Activated naive CD8-positive, alpha-beta T cell treated with anti-CD3 and anti-CD28 coated beads, Interleukin-2, amount 10 ng/mL, durations not matched to agents 7 days and 5 days (primary cell): ENCODE measurements around the gene CDC40. TPM values are rescaled to one million over a fixed set of nuclear protein-coding genes. Genes with fewer than 3 reads are reported as not detected.

Experiments used
- ATAC-seq: fragments of 150-1000 bp; cut with Tn5 transposase; one replicate; pipeline ENCODE4 v1.10.0; 2021; ENCODE audit warnings: low read depth, moderate library complexity
- POLR2A ChIA-PET: fragments of 350-600 bp; sonication (Branson Sonifier 250); formaldehyde crosslinking; loops from one replicate; lab custom pipeline; 2021; ENCODE audit warnings: antibody characterized with exemption; lab: Charles Lee
- DNase-seq: peaks from one replicate; pipeline ENCODE4 v3.0.0; 2021
- H3K27ac Mint-ChIP-seq: one replicate; pipeline ENCODE4 v1.8.0; 2022; ENCODE audit warnings: mild to moderate bottlenecking, mixed read lengths
- H3K27me3 Mint-ChIP-seq: one replicate; pipeline ENCODE4 v1.8.0; 2022; ENCODE audit warnings: mild to moderate bottlenecking, moderate library complexity, mixed read lengths
- H3K36me3 Mint-ChIP-seq: one replicate; pipeline ENCODE4 v1.8.0; 2021; ENCODE audit warnings: mild to moderate bottlenecking, mixed read lengths
- H3K4me1 Mint-ChIP-seq: one replicate; pipeline ENCODE4 v1.8.0; 2021; ENCODE audit warnings: mixed read lengths
- H3K4me3 Mint-ChIP-seq: one replicate; pipeline ENCODE4 v1.8.0; 2022; ENCODE audit warnings: mild to moderate bottlenecking, moderate library complexity, mixed read lengths
- H3K9me3 Mint-ChIP-seq: one replicate; pipeline ENCODE4 v1.8.0; 2021; ENCODE audit warnings: mixed read lengths
- total RNA-seq, 2 experiments: library from RNA; stranded (reverse); gene quantifications; one replicate each; pipeline ENCODE4 v1.2.3, GENCODE V29; 2021

CDC40 gene
- 10 to 100 TPM; 30.2 to 33.3 TPM for total RNA-seq

- POLR2A ChIA-PET, result interaction anchor here (0.6 to 3.5 kb wide), 6 partner anchors 8 to 802 kb away, joined by 3 to 15 read pairs (median 4); partner anchors contain the start of genes CD164 and RPF2
- peaks cover 9% of the 10 kb centered on the region for H3K4me1 Mint-ChIP-seq
- peak; percentile 69 for DNase-seq
- H3K36me3 Mint-ChIP-seq, result no peaks in the 10 kb centered on the region
- peak; percentile 52 for ATAC-seq
- H3K9me3 Mint-ChIP-seq, result no peaks in the 10 kb centered on the region
- H3K4me3 Mint-ChIP-seq, result no peak within 1 kb of the TSS
- H3K27me3 Mint-ChIP-seq, result no peaks in the 10 kb centered on the region
- H3K27ac Mint-ChIP-seq, result no peak within 1 kb of the TSS
Observed at GRCh38 chr6:110180228-110181008, at the start of gene CDC40. CDC40 (plus strand) TSS chr6:110180427; CDS start chr6:110180445, 18 bp downstream.

- H3K9me3 Mint-ChIP-seq, result peaks cover 5% of the 10 kb centered on the region
- no peaks in the 10 kb centered on the region for H3K36me3 Mint-ChIP-seq
- H3K27me3 Mint-ChIP-seq, result peaks cover 12% of the 10 kb centered on the region
- DNase-seq (no peak), ATAC-seq (no peak)
- POLR2A ChIA-PET, result no interaction called here
- H3K27ac Mint-ChIP-seq, result no peak overlapping the region
- no peaks in the 10 kb centered on the region for H3K4me1 Mint-ChIP-seq
- H3K4me3 Mint-ChIP-seq, result no peak overlapping the region
Observed at GRCh38 chr6:110137924-110138887, 42.0 kb upstream of the CDC40 start.

DNA sequence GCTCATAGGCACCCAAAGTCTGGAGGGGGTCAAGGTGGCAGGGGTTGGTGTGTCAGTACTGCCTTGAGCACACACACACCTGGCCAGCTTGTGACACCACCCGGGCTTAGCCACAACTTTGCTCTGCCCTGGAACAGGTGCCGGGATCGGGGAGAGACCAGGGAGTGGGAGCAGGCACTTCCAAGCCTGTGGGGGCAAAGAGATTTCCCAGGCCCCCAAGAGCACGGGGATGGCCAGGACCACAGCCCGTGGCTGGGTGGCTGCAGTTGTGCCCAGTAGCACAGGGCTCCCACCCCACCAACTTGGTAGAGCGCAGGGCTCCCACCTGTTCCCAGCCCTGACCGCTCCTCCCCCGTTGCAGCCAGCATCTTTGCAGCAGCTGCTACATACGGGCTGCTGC is 41.2 kb upstream of the CDC40 start:
- Mint-ChIP-seq H3K27ac (no peak overlapping the region), H3K9me3 (peaks cover 5% of the 10 kb centered on the region), H3K4me1 (no peaks in the 10 kb centered on the region), H3K36me3 (no peaks in the 10 kb centered on the region), H3K27me3 (peaks cover 12% of the 10 kb centered on the region), H3K4me3 (no peak overlapping the region)
- DNase-seq, result no peak
- ATAC-seq, result no peak
- POLR2A ChIA-PET, result no interaction called here

DNA sequence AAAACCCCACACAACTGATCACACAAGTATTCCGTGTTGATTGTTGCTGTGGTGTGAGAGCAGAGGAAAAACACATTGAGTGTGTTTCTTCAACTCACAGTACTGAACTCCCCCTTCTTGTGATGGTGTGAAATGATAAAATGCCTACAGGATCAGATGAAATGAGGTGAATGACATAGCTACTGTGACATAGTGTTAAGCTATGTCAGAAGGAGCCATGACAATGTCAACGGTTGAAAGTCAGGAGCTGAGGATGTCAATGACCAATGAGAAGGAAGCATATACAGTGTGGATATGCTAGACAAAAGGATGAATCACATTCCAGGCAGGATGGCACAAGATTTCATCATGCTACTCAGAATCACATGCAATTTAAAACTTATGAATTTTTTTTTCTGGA is 39.6 kb upstream of the CDC40 start:
- H3K36me3 Mint-ChIP-seq, result no peaks in the 10 kb centered on the region
- POLR2A ChIA-PET, result no interaction called here
- no peak overlapping the region for H3K27ac Mint-ChIP-seq
- no peaks in the 10 kb centered on the region for H3K4me1 Mint-ChIP-seq
- H3K4me3 Mint-ChIP-seq, result no peak overlapping the region
- ATAC-seq (no peak), DNase-seq (no peak)
- H3K27me3 Mint-ChIP-seq, result peaks cover 12% of the 10 kb centered on the region
- H3K9me3 Mint-ChIP-seq, result peaks cover 3% of the 10 kb centered on the region

- Mint-ChIP-seq H3K4me3 (no peak overlapping the region), H3K9me3 (no peaks in the 10 kb centered on the region), H3K4me1 (no peaks in the 10 kb centered on the region), H3K27ac (no peak overlapping the region), H3K36me3 (no peaks in the 10 kb centered on the region), H3K27me3 (peaks cover 7% of the 10 kb centered on the region)
- POLR2A ChIA-PET, result no interaction called here
- DNase-seq (no peak), ATAC-seq (no peak)
Observed at GRCh38 chr6:110147870-110148269, 32.4 kb upstream of the CDC40 start.

DNA sequence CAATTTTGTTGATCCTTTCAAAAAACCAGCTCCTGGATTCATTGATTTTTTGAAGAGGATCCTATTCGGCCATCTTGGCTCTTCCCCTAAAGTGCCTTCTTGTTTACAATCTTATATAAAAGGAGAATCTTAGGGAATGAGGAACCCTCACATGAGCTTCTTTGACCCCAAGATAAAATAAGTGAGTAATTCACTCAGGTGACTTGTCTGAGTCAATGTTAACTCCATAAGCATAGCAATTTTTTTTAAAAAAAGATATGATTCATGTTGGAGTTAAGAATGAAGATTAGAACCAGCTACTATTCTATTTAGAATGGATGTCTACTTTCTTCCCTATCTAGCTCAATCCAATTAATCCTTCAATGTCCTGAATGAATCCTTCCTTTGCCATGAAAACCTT is 21.7 kb upstream of the CDC40 start:
- ATAC-seq (no peak), DNase-seq (no peak)
- Mint-ChIP-seq H3K36me3 (no peaks in the 10 kb centered on the region), H3K27me3 (peaks cover 14% of the 10 kb centered on the region), H3K27ac (no peak overlapping the region), H3K9me3 (peaks cover 2% of the 10 kb centered on the region), H3K4me3 (no peak overlapping the region), H3K4me1 (no peaks in the 10 kb centered on the region)
- POLR2A ChIA-PET, result no interaction called here

DNA sequence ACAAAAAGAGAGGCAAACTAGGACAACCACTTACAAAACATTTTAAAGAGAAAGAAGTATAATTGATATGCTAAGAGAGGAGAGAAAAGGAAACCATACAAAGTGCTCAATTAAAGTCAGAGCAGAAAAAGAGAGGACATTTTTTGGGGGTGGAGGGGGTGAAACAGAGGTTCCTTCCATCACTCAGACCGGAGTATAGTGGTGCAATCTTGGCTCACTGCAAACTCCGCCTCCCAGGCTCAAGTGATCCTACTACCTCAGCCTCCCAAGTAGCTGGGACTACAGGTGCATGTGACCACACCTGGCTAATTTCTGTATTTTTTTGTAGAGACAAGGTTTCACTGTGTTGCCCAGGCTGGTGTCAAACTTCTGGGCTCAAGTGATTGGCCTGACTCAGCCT is 10.1 kb upstream of the CDC40 start:
- no peak for DNase-seq
- no peaks in the 10 kb centered on the region for H3K9me3 Mint-ChIP-seq
- no peaks in the 10 kb centered on the region for H3K4me1 Mint-ChIP-seq
- no peaks in the 10 kb centered on the region for H3K36me3 Mint-ChIP-seq
- peaks cover 14% of the 10 kb centered on the region for H3K27me3 Mint-ChIP-seq
- no peak overlapping the region for H3K27ac Mint-ChIP-seq
- no peak for ATAC-seq
- H3K4me3 Mint-ChIP-seq, result no peak overlapping the region
- POLR2A ChIA-PET, result no interaction called here

DNA sequence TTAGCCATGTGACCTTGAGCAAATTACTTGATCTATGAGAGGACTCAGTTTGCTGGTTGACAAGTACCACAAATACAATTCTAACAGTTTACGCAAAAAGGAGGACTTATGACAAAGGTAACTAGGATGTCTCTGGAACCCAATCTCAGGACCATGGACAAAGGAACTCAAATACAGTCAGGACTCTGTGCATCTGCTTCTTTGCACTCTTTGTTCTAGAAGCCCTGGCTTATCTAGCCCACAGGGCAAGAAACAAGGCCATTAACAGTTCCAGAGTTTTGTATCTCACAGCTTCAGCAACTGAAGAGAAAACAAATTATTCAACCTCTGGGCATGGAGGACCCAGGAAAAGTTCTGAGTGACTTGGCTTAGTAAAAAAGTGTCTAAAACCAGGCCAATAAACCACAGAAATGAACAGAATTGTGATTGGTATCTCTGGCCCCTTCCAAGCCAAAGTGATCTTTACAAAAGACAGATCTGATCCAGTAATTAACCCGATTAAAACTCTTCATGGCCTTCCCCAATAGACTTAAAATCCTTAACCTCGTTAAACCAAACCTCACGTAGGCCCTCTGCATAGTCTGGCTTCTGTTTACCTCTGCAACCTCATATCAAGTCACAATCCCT is 6.6 kb upstream of the CDC40 start:
- Mint-ChIP-seq H3K9me3 (no peaks in the 10 kb centered on the region), H3K36me3 (no peaks in the 10 kb centered on the region), H3K4me3 (no peak overlapping the region), H3K4me1 (peaks cover 4% of the 10 kb centered on the region), H3K27me3 (peaks cover 13% of the 10 kb centered on the region), H3K27ac (no peak overlapping the region)
- no peak for ATAC-seq
- no peak for DNase-seq
- POLR2A ChIA-PET, result no interaction called here

DNA sequence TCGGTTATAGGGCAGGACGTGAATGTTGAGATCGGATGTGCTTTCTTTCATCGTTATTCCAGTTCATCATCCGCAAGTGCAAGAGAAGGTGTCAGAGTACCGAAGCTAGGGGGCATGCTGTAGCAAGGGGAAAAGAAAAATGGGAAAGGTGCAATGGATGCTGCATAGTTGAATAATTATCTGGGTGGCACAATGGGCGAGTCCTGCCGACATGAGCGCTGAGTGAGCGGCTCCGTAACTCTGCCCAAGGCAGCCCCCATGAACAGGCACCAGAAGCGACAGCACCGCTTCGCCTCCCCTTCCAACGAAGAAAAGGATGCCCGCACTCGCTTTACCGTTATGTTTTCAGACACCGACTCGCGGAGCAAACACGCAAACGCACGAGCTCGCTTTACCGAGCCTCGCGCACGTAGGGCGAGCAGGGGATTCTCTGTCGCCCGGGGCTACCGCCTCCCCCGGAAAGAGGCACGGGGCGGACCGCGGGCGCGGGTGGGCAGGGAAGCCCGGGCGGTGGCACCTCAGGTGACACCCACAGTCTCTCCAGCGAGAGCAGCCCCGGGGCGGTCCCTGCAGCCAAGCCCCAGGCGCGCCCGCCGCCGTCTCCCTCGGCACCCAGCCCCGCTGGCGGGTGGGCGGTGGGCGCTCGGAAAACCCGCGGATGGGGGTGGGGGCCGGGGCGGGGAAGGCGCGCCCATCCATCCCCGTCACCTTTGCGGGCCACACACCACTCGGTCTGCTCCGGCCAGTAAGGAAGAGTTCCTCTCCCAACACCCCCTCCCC is 1.4 kb upstream of the CDC40 start:
- no peaks in the 10 kb centered on the region for H3K9me3 Mint-ChIP-seq
- DNase-seq (peak; percentile 75), ATAC-seq (peak; percentile 46)
- H3K36me3 Mint-ChIP-seq, result no peaks in the 10 kb centered on the region
- POLR2A ChIA-PET, result interaction anchor here (3.5 kb wide), 1 partner anchor 211 kb away, joined by 15 read pairs; no protein-coding TSS in a partner anchor
- H3K4me1 Mint-ChIP-seq, result peaks cover 4% of the 10 kb centered on the region
- H3K27me3 Mint-ChIP-seq, result peaks cover 8% of the 10 kb centered on the region
- H3K27ac Mint-ChIP-seq, result peak overlapping the region; percentile 46
- peak overlapping the region; percentile 79 for H3K4me3 Mint-ChIP-seq

DNA sequence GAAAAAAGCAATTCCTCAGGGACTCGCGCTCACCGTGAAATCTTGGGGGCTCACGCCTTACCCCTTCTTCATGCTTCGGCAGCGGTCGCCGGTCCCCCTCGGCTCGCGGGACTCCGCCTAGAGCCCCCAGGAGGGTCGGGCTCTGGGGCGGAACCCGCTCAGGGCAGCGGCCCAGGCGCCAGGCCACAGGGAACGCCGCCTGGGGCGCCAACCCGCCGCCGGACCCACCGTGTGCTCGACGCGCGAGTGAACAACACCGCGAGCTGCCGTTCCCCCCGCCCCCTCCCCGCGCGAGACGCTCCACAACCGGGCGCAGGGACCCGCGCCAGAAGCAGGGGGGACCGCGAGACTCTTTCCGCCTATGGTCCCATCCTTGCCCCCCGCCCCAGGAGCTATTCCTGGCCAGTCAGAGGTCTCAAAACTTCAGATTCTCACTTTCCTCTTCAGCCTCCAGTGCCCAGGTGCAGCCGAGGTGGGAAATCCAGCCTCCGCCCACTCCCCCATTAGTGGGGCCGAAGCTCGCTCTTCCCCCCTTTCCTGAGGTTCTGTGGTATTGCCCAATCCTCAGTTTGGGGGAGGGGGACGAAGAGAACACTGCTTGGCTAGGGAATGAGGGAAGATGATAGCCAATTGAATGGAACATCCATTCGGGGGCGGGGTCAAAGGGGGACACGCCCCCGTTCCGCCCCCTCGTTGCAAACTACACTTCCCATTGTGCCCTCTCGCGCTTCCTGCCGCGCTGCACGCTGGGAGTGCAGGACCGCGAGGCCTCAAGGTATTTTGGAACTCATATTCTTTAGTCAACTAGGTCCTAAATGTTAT is 610 bp upstream of the CDC40 start, which contains the start of gene WASF1:
WASF1 (minus strand) TSS at position 265 of the 822 bp plus-strand sequence. CDS start 52,069 bp downstream, outside the sequence.
- peak; percentile 93 for DNase-seq
- ATAC-seq, result peak; percentile 88
- peaks cover 6% of the 10 kb centered on the region for H3K4me1 Mint-ChIP-seq
- no peaks in the 10 kb centered on the region for H3K36me3 Mint-ChIP-seq
- peak within 1 kb of the TSS; percentile 79 for H3K4me3 Mint-ChIP-seq
- peak within 1 kb of the TSS; percentile 46 for H3K27ac Mint-ChIP-seq
- H3K9me3 Mint-ChIP-seq, result no peaks in the 10 kb centered on the region
- peaks cover 7% of the 10 kb centered on the region for H3K27me3 Mint-ChIP-seq
- POLR2A ChIA-PET, result interaction anchor here (0.6 to 3.5 kb wide), 6 partner anchors 9 to 802 kb away, joined by 3 to 15 read pairs (median 4); partner anchors contain the start of genes CD164 and RPF2

DNA sequence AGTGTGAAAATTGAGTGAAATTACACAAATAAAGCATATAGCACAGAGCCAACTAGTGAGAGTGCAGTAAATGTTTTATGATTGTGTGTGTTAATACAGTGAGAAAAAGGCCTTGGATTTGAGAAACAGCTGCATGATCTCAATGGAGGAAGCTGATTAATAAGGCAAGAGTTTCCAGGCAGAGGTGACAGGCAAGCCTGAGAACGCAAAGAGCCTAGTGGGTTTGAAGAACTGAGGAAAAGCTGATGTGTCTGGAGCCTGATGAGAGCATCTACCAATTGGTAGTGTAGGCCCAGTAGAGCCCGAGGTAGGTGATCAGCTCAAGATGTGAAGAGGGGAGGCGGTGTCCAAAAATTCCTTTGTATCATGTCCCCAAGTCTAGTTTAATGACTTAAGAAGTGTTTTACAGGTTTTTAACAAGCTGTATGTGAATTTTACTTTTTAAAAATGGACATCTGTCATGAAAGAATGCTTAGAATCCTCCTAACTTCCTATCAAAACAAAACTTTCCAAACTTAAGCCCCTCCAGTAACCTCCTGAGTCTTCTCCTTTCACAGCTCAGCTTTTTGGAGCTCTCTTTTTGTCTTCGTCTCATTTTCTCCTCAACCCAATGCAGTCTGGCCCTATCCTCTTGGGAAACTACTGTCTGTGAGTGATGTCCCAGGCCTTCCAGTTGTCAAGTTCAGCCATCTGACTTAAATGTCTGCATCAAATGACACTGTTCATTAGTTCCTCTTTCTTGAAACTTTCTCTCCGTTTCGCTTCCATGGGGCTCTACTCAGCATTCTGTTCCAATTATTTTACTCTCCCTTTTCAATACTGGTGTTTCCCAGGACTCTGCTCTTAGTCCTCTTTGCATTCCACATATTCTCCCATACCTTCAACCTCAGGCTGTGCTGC is 1.2 kb downstream of the CDC40 start:
- H3K27ac Mint-ChIP-seq, result no peak overlapping the region
- peaks cover 17% of the 10 kb centered on the region for H3K4me1 Mint-ChIP-seq
- POLR2A ChIA-PET, result interaction anchor here (1.0 to 3.5 kb wide), 2 partner anchors 209 to 799 kb away, joined by 5 to 15 read pairs; partner anchors contain the start of gene CD164
- peaks cover 4% of the 10 kb centered on the region for H3K36me3 Mint-ChIP-seq
- no peak overlapping the region for H3K4me3 Mint-ChIP-seq
- H3K27me3 Mint-ChIP-seq, result no peaks in the 10 kb centered on the region
- ATAC-seq (no peak), DNase-seq (no peak)
- H3K9me3 Mint-ChIP-seq, result no peaks in the 10 kb centered on the region
